ENCODE results near the gene RNF151.

- TF ChIP-seq BHLHE40 (IDR thresholded peaks at IDR 0.05; ENCODE audit: borderline replicate concordance) (no peak), ARNT (IDR thresholded peaks at IDR 0.05) (no peak), NFRKB (IDR thresholded peaks at IDR 0.05) (no peak)
- TF ChIP-seq, protein P1, sequence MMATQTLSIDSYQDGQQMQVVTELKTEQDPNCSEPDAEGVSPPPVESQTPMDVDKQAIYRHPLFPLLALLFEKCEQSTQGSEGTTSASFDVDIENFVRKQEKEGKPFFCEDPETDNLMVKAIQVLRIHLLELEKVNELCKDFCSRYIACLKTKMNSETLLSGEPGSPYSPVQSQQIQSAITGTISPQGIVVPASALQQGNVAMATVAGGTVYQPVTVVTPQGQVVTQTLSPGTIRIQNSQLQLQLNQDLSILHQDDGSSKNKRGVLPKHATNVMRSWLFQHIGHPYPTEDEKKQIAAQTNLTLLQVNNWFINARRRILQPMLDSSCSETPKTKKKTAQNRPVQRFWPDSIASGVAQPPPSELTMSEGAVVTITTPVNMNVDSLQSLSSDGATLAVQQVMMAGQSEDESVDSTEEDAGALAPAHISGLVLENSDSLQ (IDR thresholded peaks at IDR 0.05), result no peak
Measured at GRCh38 chr16:1981398-1981836, 14.8 kb downstream of the RNF151 start, which contains the start of gene NOXO1.

Data from HEK293T (cell line).